OCI-LY1 (cell line): ENCODE measurements around the gene FHOD3.
A peak's percentile ranks its signal among the peaks of the same experiment; 100 is the strongest.

Source experiments
- H2AFZ ChIP-seq: fragments of 200-600 bp; sonication (generic), shearing (Covaris generic); 2 replicates; pipeline ENCODE4 v1.6.0; 2014; ENCODE audit warnings: antibody characterized with exemption, mild to moderate bottlenecking, low read length
- H3F3A ChIP-seq: fragments of 200-600 bp; sonication (generic), shearing (Covaris generic); 2 replicates; pipeline ENCODE4 v1.6.0; 2014; ENCODE audit warnings: mild to moderate bottlenecking, antibody characterized with exemption, low read length, moderate library complexity; ENCODE audit not compliant: insufficient read depth
- H3K27ac ChIP-seq: fragments of 200-600 bp; sonication (generic); 2 replicates; pipeline ENCODE4 v1.5.1; 2014; ENCODE audit warnings: low read length, mixed run types, mild to moderate bottlenecking, low read depth; ENCODE audit not compliant: poor library complexity, severe bottlenecking
- H3K27me3 ChIP-seq: fragments of 200-600 bp; sonication (generic); 2 replicates; pipeline ENCODE4 v1.6.0; 2014; ENCODE audit warnings: antibody characterized with exemption, mild to moderate bottlenecking, low read length, moderate library complexity; ENCODE audit not compliant: insufficient read depth
- H3K36me3 ChIP-seq: fragments of 200-600 bp; sonication (generic); 2 replicates; pipeline ENCODE4 v1.6.1; 2014; ENCODE audit warnings: mild to moderate bottlenecking, antibody characterized with exemption, low read length, moderate library complexity, mixed read lengths; ENCODE audit not compliant: insufficient read depth
- H3K4me1 ChIP-seq: fragments of 200-600 bp; sonication (generic); 2 replicates; pipeline ENCODE4 v1.5.1; 2014; ENCODE audit warnings: mild to moderate bottlenecking, low read length, moderate library complexity; ENCODE audit not compliant: insufficient read depth, severe bottlenecking
- H3K4me2 ChIP-seq: fragments of 200-600 bp; sonication (generic), shearing (Covaris generic); 2 replicates; pipeline ENCODE4 v1.6.1; 2014; ENCODE audit warnings: low read length
- H3K4me3 ChIP-seq: fragments of 200-600 bp; sonication (generic); 2 replicates; pipeline ENCODE4 v1.5.1; 2014; ENCODE audit warnings: low read length, low read depth, mild to moderate bottlenecking, mixed read lengths; ENCODE audit not compliant: poor library complexity, severe bottlenecking
- H3K79me2 ChIP-seq: fragments of 200-600 bp; shearing (Covaris generic); 2 replicates; pipeline ENCODE4 v1.6.1; 2016; ENCODE audit warnings: mixed run types, low read length, mixed read lengths; ENCODE audit not compliant: insufficient read depth
- H3K9ac ChIP-seq: fragments of 200-600 bp; sonication (generic), shearing (Covaris generic); 2 replicates; pipeline ENCODE4 v1.6.1; 2014; ENCODE audit warnings: mild to moderate bottlenecking, low read length, mixed read lengths
- H3K9me2 ChIP-seq: fragments of 200-600 bp; sonication (generic), shearing (Covaris generic); 2 replicates; pipeline ENCODE4 v1.6.1; 2014; ENCODE audit warnings: low read depth, mild to moderate bottlenecking, low read length, mixed read lengths
- H3K9me3 ChIP-seq: fragments of 200-600 bp; shearing (Covaris generic); 2 replicates; pipeline ENCODE4 v1.6.1; 2014; ENCODE audit warnings: low read length, mixed read lengths
- H4K20me1 ChIP-seq: fragments of 200-600 bp; sonication (generic), shearing (Covaris generic); 2 replicates; pipeline ENCODE4 v1.6.0; 2016; ENCODE audit warnings: mild to moderate bottlenecking, low read length; ENCODE audit not compliant: insufficient read depth
- EZH2 ChIP-seq: fragments of 200-600 bp; sonication (generic), shearing (Covaris generic); IDR thresholded peaks from 2 replicates; pipeline ENCODE4 v1.8.0; 2017; ENCODE audit warnings: borderline replicate concordance, mixed run types, mild to moderate bottlenecking, antibody characterized with exemption, low read length, moderate library complexity, mixed read lengths
- TF ChIP-seq, protein P1 (sequence below): fragments of 200-600 bp; sonication (generic), shearing (Covaris generic); IDR thresholded peaks from 2 replicates; pipeline ENCODE4 v1.5.1; 2017; ENCODE audit warnings: mild to moderate bottlenecking, antibody characterized with exemption, low read length, moderate library complexity, mixed read lengths

Gene FHOD3

DNA sequence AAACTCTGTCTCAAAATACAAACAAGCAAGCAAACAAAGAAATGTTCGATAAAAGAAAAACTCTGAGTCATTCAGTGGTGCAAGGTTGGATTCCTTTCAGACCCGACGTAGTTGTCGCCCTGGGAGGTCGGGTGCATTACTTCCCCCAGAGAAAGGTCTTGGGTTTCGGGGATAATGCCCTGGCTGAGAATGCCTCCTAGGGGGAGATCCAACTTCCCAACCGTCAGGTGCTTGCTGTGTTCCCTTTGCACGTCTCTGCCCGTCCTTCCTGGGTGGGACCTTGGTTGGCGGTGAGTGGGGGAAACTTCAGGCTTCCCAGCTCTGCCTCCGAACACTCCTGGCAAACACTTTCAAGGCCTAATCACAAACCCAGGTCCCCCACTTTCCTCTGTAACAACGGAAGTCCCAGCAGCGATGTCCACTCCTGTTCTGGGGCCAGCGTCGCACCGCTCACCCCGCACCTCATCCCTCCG lies 530.7 kb downstream of the FHOD3 start:
- H3K27ac ChIP-seq, result peak overlapping the region; percentile 43

DNA sequence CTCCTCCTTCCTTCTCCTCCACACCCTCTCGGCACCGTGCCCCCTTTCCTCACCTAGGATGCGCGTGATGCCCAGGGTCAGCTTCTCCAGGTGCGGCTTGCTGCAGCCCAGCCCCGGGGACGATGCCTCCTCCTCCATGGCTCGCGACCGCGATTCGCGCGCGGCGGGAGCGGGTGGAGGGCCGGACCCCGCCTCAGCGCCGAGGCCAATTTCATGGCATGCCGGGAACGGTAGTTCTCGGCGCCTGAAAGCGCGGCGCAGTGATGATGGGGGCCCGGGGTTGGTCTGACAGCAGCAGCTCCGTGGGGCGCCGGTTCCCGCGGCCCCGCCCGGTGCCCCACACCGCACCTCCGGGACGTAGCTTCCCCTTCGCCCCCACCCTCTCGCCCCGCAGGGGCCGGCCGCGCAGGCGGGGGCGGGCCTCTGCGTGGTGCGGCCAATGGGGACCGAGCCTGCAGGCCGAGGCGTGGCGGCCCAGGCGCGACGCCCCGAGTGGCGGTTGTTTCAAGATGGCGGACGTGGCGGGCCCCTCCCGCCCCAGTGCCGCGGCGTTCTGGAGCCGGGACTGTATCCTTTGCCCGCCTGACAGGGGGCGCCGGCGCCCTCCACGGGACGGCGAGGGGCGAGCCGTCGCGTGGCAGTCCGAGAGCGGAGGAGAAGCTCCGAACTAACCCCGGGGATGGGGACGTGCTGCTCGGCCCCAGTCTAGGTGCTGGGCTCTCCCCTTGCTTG lies 531.3 kb downstream of the FHOD3 start, which contains the start of the genes KIAA1328 and TPGS2:
TSS of gene KIAA1328 (plus strand) at position 498 of the 732 bp plus-strand sequence. CDS start at position 510, 12 bp downstream.
TSS of gene TPGS2 (minus strand) at position 373 of the 732 bp plus-strand sequence. CDS start at position 138, 235 bp downstream.
- Histone ChIP-seq H3K4me2 (peak within 1 kb of the TSS; percentile 90), H3K9me3 (no peaks in the 10 kb centered on the region), H3F3A (no peaks in the 10 kb centered on the region), H3K9me2 (no peaks in the 10 kb centered on the region), H3K4me3 (peak within 1 kb of the TSS; percentile 92), H3K4me1 (peaks cover 34% of the 10 kb centered on the region), H3K79me2 (peaks cover 24% of the 10 kb centered on the region), H3K27me3 (no peaks in the 10 kb centered on the region), H4K20me1 (no peaks in the 10 kb centered on the region), H3K27ac (peak within 1 kb of the TSS; percentile 63), H2AFZ (no peak within 1 kb of the TSS), H3K36me3 (peaks cover 19% of the 10 kb centered on the region), H3K9ac (peak within 1 kb of the TSS; percentile 89)
- TF ChIP-seq EZH2, result no peak
- TF ChIP-seq, protein P1, sequence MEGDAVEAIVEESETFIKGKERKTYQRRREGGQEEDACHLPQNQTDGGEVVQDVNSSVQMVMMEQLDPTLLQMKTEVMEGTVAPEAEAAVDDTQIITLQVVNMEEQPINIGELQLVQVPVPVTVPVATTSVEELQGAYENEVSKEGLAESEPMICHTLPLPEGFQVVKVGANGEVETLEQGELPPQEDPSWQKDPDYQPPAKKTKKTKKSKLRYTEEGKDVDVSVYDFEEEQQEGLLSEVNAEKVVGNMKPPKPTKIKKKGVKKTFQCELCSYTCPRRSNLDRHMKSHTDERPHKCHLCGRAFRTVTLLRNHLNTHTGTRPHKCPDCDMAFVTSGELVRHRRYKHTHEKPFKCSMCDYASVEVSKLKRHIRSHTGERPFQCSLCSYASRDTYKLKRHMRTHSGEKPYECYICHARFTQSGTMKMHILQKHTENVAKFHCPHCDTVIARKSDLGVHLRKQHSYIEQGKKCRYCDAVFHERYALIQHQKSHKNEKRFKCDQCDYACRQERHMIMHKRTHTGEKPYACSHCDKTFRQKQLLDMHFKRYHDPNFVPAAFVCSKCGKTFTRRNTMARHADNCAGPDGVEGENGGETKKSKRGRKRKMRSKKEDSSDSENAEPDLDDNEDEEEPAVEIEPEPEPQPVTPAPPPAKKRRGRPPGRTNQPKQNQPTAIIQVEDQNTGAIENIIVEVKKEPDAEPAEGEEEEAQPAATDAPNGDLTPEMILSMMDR, result peak; percentile 62

More for the DNA sequence above, 530.7 kb downstream of the FHOD3 start:
- Histone ChIP-seq H3K4me2 (peak overlapping the region; percentile 90), H4K20me1 (no peaks in the 10 kb centered on the region), H3K27me3 (no peaks in the 10 kb centered on the region), H3K36me3 (peaks cover 22% of the 10 kb centered on the region), H3K79me2 (peaks cover 24% of the 10 kb centered on the region), H3F3A (no peaks in the 10 kb centered on the region), H3K4me3 (peak overlapping the region; percentile 92), H3K9me3 (no peaks in the 10 kb centered on the region), H2AFZ (no peak overlapping the region), H3K9me2 (no peaks in the 10 kb centered on the region), H3K4me1 (peaks cover 34% of the 10 kb centered on the region), H3K9ac (peak overlapping the region; percentile 89)
- no peak for TF ChIP-seq EZH2
- TF ChIP-seq, protein P1, result no peak
